ENCODE data around the gene FMR1NB.

Gene FMR1NB

GRCh38 chrX:147981038-147981752 is at the start of gene FMR1NB:
TSS of gene FMR1NB (plus strand) at chrX:147981337. CDS start at chrX:147981403, 66 bp downstream.
- no peak for DNase-seq

- no peak for DNase-seq
Observed at GRCh38 chrX:147933815-147934214, 47.3 kb upstream of the FMR1NB start.

GRCh38 chrX:147935156-147935758 is 45.9 kb upstream of the FMR1NB start:
- DNase-seq, result no peak

GRCh38 chrX:147945286-147945685 is 35.9 kb upstream of the FMR1NB start:
- DNase-seq, result no peak

GRCh38 chrX:147948531-147948930 is 32.6 kb upstream of the FMR1NB start:
- no peak for DNase-seq

- DNase-seq, result no peak
Observed at GRCh38 chrX:147950352-147950751, 30.8 kb upstream of the FMR1NB start.

- no peak for DNase-seq
Observed at GRCh38 chrX:147953976-147954375, 27.2 kb upstream of the FMR1NB start.

- DNase-seq, result no peak
Observed at GRCh38 chrX:147957291-147957690, 23.8 kb upstream of the FMR1NB start.

- no peak for DNase-seq
Observed at GRCh38 chrX:147958291-147958690, 22.8 kb upstream of the FMR1NB start.

GRCh38 chrX:147960722-147961121 is 20.4 kb upstream of the FMR1NB start:
- no peak for DNase-seq

- no peak for DNase-seq
Observed at GRCh38 chrX:147962476-147962875, 18.7 kb upstream of the FMR1NB start.

- DNase-seq, result no peak
Observed at GRCh38 chrX:147978931-147979330, 2.2 kb upstream of the FMR1NB start.

- no peak for DNase-seq
Observed at GRCh38 chrX:148020329-148020728, 39.2 kb downstream of the FMR1NB start.

- DNase-seq, result no peak
Observed at GRCh38 chrX:148024425-148025148, 43.5 kb downstream of the FMR1NB start.

GRCh38 chrX:148035380-148035779 is 54.2 kb downstream of the FMR1NB start:
- no peak for DNase-seq

- DNase-seq, result no peak
Observed at GRCh38 chrX:148037020-148037419, 55.9 kb downstream of the FMR1NB start.

GRCh38 chrX:148043271-148043855 is 62.2 kb downstream of the FMR1NB start:
- DNase-seq, result no peak

- DNase-seq, result no peak
Observed at GRCh38 chrX:148047200-148047599, 66.1 kb downstream of the FMR1NB start.

- DNase-seq, result peak in 1 of 2 experiments; percentile 26
Observed at GRCh38 chrX:148049441-148049840, 68.3 kb downstream of the FMR1NB start.

GRCh38 chrX:148051973-148052372 is 70.8 kb downstream of the FMR1NB start:
- DNase-seq, result no peak

GRCh38 chrX:148067285-148067684 is 86.1 kb downstream of the FMR1NB start:
- no peak for DNase-seq

GRCh38 chrX:148069759-148070503 is 88.8 kb downstream of the FMR1NB start:
- no peak for DNase-seq

GRCh38 chrX:148070504-148070877 is 89.4 kb downstream of the FMR1NB start:
- DNase-seq, result no peak
